ENCODE data around the gene CEMIP2.
A peak's percentile ranks its signal among the peaks of the same experiment; 100 is the strongest.

CEMIP2 gene

DNA sequence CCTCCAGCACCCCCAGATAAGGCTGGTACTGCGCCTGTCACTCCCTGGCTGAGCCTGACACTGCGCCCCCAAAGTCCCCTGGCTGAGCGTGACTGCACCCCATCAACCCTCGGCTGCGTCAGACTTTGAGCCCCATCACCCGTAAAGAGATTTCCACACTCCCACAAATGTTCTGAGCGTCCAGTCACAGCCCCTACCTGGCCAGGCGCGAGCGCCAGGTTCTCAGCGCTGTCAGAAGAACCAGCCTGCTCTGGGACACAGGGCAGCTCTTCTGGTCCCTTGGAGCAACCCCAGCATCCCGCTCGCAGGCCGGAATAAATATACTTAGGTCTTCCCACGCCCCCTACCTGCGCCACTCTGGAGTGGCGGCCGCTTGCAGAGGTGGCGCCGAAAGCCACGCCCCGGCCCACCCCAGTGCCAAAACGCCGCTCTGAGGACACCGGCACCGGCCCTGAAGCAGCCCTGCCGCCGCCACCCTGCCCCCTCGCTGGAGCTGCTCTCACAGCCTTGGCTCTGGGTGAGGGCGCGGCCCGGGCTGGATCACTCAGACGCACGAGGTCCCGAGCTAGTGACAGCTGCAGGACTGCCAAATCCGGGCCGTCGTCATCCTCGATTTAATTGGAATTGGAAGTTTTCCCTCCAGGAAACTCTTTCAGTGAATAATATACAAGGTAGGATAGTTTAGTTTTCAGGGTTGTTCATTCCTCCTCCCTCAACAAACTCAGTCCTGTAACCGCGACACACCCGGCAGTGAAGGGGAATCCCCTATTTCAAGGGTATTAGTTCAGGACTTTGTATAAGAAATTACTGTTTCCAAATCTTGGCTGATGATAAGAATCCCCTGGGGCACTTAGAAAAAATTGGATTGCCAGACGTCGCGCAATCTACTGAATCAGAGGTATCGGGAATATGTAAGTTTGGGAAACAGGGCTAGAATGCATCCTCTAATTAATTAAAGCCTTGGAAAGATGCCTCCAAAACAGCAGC is 1.2 kb upstream of the CEMIP2 start:
- DNase-seq (ENCODE audit: low read depth in 2 of 2), result peak; percentile 44 to 50

DNA sequence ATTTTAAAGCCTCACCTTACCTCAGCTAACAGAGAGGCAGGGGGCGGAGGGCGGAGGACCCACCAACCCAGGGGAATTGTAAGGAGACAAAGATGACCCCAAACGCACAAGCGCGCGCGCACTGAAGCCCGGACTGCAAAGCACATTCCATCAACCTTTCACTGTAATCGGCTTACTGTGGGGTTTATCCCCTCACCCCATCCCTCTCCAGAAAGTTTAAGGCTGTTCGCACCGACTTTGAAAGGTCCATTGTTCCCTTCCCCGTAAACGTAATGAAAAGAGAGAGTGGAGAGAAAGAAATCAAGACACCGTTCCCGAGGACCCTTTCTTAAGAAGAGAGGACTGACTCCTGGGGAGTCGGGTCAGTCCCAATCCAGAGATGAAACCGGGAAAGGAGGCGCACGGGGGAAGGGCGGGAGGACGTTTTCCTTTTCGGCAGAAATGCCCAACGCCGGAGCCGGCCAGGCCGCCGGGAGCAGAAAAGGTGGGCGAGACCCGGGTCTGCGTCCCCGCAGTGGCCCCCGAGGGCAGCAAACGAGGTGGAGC is 464 bp downstream of the CEMIP2 start:
- DNase-seq (ENCODE audit: low read depth in 2 of 2), result no peak

DNA sequence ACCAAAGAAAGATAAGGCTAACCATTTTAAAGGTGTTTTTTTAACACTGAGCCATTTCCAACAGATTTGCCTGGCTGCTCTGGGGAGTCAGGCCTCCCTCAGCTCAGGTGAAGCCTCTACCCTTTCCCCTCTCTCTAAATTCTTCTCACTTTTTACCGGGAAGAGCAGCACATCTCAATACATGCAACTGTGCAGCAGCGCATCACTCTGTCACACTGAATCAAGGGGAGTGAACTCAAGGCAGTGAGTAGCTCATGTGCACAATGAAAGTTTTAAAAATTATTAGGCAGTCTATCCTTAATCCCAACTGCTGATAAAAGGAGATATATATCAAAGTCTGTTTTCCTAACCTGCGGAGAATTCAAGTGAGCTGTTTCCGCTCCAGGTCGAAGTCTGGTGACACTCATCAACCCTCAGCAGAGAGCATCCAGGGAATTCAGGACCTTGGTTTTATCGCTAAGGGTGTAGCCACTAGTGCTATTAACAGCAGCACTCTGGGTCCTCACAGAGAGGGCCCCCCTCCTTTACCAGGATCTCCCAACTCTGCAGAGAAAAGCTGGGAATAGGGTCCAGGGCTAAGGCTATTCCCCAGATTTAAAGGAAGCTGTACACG is 1.0 kb downstream of the CEMIP2 start:
- no peak for DNase-seq (ENCODE audit: low read depth in 2 of 2)

DNA sequence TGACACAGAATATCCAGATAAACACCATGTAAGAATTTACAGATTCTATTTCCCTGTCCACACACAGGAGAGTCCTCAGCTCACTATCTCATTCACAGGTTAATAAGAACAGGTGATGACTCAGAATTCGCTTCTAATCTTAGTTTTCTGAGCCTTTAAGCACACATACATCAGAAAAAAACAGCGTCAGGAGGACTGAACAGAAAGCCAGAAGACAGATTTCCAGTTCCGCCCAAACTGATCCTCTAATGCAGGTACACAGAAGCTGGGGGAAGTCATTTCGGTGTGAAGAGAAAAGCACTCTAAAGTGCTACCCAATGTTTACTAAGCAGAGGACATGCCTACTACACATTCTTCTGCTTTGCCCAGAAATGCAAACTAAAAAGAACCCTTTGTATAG is 1.6 kb downstream of the CEMIP2 start:
- no peak for DNase-seq (ENCODE audit: low read depth in 2 of 2)

DNA sequence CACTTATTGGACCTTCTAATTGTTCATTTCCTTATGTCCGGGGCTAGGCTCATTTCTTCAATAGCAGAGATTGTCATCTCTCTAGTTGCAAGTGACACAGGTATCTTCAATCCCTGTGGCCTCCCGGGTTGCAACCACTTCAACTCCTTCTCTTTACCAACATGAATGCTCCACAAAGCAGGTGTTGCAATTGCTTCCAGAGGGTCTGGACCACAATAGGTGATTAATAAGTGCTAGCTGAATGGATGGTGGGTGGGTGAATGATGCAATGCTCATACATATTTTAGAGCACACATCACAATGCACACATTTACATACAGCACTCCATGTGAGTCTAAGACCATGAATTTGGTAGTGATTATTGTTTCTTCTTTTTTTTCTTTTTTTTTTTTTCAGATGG is 2.6 kb downstream of the CEMIP2 start:
- no peak for DNase-seq (ENCODE audit: low read depth in 2 of 2)

DNA sequence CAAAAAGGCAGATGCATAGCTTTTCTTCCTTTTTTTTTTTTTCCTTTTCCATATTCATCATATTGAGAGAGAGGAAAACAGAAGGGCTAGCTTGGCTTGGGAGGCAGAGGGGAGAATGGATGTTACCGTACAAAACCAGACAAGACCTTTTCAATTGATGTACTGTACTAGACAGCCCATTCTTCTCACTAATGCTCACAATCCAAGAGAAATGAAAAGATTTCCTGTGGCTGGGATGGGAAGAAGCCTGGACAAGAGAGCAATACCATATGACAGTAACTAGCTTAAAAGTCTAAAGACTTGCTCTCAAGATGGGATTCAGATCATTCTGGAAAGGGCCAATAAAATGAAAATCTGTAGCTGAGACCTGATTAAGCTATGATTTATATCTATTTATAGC is 3.4 kb downstream of the CEMIP2 start:
- no peak for DNase-seq (ENCODE audit: low read depth in 2 of 2)

DNA sequence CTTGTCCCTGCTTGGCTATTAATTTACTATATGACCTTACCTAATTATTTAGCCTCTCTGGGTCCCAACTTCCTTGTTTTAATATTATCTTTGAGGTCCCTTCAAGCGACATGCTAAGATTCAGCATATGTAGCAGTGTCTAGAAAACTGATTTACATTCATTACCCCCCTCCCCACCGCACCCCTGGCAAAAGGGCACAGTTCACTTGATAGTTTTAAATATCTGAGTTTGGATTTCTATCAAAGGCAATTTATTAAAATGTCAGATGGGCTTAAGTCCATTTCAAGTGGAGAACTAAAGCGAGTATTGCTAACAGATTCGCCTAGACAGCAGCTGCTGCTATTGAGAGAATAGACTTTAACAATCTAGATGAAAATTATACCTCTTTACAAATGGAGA is 3.9 kb downstream of the CEMIP2 start:
- DNase-seq (ENCODE audit: low read depth in 2 of 2), result no peak

DNA sequence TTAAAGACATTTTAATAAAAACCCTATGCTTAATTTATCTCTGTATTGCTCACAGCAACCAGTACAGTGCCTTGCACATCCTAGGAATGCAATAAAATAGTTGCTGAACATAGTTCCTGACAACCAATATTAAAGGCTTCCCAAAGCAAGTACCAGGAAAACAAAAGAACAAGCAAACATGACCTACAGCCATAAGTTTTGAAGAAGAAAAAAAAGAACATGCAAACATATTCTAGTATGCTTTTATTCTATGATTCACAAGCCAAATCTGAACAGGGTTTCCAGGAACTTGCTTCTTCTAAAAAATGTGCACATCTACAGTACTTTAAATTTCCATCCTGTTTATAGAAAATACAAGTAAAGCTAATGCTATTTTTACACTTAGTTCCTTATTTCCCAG is 4.5 kb downstream of the CEMIP2 start:
- no peak for DNase-seq (ENCODE audit: low read depth in 2 of 2)

DNA sequence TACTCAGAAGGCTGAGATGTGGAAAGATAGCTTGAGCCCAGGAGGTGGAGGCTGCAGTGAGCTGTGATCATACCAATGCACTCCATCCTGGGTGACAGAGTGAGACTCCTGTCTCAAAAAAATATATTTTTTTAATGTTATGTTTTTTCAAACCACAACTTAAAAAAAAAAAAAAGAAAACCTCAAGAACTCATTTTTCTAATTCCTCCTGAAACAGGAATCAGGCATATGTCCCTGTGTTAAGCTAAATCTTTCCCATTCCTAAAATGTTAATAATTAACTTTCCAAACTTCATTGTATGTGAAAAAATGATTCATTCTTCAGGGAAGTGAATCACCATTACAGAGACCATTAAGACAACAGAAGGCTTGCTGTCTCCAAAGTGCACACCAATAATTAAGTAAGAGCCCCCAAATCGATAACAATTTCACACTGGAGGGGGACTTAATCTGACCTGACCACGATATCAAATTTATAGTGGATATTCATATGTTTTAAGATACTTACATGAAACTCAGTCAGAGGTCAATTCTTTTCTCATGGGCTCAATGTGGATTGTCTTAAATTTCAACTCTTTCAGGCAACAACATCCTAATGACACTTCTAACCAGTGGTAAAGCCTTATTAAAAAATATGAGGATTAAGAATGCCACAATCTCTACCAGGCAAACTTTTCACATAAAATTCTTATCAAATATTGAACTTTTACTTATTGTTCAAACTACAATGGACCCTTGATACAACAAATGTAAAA is 5.2 kb downstream of the CEMIP2 start:
- no peak for DNase-seq (ENCODE audit: low read depth in 2 of 2)

DNA sequence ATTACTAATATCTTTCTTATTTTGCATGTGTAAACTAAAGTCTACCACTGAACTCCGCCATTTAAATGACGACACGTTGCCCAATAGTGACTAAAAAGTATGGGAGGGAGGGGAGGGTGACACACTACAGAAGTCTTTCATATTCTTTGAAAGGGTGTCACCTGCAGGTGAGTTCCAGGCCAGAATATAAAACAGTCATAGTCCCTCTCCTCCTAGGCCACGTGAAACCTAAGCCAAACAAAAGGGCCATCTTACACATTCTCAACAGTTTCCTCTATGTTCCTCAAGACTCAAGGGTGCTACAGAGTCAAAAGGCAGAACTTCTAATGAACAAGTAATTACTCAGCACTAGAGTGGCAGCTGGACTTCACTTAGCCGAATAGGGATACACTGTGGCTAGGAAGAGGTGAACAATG is 6.4 kb downstream of the CEMIP2 start:
- no peak for DNase-seq (ENCODE audit: low read depth in 2 of 2)

DNA sequence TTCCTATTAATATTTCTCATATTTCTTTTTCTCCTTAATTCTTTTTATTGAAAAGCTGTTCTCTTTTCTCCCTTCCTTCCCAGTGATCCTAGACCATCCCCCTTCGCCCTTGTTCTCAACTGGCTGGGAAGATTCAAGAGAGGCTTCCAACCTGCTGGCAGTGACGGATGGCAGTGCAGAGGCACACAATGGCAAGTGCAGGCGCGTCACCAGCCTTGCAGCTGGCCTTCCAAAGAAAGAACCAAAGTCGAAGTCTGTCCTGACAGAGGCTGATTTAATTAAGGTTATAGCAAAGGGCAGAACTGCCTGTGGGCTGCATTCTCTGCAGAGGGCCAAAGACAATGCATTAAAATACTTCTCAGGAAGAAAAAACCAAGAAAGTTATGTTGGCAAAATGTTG is 7.4 kb downstream of the CEMIP2 start:
- DNase-seq (ENCODE audit: low read depth in 2 of 2), result no peak

DNA sequence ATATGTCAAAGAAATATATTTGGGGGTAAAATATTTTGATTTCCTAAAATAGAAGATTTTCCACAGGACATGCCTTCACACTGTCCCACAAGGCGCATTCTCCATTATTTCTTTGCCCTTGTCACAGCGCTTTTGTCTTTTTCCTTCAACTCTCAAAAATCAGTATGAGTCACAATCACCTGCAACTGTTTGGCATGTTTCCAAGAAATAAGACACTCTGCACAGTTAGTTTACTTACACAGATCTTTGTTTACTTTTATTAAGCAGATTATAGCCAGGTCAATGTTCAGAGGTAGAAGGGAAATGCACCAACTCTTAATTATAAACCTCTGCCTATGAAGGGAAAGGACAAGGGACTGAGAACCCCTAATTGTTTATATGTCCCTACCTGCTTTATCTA is 9.5 kb downstream of the CEMIP2 start:
- DNase-seq (ENCODE audit: low read depth in 2 of 2), result no peak

DNA sequence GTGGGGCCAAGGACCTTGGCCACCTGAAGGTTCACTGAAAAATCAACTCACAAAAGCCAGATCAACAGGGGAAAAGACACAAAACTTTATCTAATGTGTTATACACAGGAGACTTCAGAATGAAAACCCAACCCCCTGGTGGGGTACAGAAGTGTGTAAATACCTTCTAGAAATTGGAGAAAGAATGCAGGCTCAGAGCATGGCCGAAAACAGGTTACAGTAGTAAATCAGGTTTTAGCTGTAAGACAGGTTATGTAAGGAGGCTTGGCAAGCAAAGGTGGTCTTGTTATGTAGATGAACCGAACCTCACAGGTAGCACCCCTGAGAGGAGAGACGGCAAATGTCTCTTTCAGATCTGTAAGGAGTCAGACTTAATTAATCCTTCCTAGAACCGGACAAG is 10.0 kb downstream of the CEMIP2 start:
- DNase-seq (ENCODE audit: low read depth in 2 of 2), result no peak

DNA sequence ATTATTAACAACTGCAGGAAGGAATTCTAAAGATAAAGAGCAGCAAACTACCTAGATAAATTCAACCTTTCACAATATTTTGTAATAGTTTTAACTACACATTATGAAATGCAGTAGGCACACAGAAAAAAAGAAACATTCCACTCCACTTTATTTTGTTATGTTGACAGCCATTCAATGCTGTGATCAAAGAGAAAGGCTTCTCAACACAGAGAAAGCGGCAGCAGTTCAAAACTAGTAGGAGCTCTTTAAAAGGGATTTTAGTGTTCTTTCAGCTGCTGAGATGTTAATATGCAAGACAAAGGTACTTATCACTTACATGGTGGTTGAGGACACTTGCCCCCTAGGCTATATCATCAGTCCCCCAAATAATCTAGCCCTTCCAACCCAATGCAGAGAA is 11.6 kb downstream of the CEMIP2 start:
- no peak for DNase-seq (ENCODE audit: low read depth in 2 of 2)

DNA sequence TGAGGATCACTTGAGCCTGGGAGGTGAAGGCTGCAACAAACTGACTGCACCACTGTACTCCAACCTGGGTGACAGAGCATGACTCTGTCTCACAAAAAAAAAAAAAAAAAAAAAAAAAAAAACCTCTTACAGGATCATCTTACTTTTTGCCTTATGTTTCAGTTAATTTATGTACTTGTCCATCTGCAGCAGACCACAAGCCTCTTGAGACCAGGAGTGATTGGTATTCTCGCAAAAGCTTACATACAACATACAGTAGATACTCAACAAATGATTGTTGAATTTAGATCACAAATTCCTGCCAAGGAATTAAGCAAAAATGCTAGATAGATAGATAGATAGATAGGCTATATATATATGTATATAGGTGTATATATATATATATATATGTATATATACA is 12.4 kb downstream of the CEMIP2 start:
- DNase-seq (ENCODE audit: low read depth in 2 of 2), result no peak

DNA sequence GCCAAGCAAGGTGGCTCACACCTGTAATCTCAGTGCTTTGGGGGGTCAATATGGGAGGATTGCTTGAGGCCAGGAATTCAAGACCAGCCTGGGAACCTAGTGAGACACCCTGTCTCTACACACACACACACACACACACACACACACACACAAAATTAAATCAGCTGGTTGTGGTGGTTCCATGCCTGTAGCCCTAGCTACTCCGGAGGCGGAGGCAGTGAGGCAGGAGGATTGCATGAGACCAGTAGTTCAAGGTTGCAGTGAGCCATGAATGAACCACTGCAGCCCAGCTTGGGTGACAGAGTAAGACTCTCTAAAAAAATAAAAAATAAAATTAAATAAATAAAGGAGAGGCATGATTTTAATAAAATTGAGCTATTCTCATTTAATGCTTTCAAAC is 13.1 kb downstream of the CEMIP2 start:
- DNase-seq (ENCODE audit: low read depth in 2 of 2), result no peak

DNA sequence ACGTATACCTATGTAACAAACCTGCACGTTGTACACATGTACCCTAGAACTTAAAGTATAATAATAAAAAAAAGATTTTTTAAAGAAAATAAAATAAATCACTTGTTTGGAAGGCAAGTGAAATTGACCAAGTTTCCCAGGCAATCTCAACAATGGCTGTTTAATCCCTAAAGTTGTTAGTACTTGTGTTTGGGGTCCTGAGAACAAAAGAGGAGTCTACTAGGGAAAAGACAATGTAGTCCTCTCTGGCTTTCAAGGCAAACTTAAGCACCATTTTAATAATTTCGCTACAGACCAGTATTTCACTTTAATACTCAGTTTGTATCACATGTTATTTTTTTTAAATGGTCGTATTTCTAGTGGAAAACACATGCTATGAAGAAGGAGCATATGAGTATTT is 14.2 kb downstream of the CEMIP2 start:
- no peak for DNase-seq (ENCODE audit: low read depth in 2 of 2)

DNA sequence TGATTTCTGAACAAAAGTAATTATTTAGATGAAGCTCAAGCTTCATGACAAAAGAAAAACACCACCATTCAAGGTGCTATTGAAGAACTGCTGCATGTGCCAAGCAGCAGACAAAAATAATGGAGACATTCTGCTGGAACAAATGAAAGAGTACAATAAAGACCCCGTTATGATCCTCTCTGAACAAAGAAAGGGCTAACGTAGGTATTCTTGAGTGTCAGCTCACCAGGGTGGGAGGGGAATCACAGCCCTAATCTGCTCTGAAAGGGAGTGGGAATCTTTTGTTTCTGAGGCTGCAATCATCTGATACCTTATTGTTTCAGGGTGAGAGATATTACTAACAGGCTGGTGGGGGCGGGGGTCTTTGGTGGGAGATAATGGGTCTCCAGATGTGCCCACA is 15.4 kb downstream of the CEMIP2 start:
- no peak for DNase-seq (ENCODE audit: low read depth in 2 of 2)

DNA sequence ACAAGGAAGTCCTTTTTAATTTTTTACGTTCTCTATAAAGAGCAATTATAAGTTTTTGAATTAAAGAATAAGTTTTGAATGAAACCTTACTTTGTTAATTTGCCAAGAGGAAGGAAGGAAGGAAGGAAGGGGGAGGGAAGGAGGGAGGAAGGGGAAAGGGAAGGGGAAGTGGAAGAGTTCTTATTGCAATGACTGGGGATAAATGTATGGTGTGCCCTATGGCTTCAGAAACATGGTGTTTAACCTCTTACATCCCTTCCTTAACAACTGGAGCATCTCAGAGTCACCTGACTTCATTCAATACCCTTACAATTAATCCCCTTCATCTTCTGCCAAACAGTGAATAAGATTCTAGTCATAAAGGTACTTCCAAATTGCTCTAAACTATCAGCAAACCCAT is 16.0 kb downstream of the CEMIP2 start:
- DNase-seq (ENCODE audit: low read depth in 2 of 2), result no peak

DNA sequence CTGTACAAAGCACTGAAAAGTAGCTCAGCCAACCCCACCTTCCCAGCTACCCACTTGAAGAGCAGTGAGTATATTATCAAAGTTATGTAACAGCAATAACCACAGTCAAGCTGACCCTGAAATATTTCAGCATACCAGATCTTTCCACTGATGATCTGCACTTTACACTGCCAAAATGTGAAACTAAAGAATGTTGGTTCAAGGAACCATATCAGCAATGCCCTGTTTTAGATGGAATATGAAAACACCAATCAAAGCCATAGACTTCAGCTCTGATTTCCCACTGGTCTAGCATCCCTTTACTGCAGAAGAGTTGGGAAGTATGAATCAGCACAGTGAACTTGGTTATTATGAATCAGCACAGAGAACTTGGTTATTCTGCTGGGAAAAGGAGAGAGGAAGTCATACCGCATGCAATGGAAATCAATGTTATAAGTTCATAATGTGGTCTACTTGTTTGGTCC is 20.0 kb downstream of the CEMIP2 start:
- DNase-seq (ENCODE audit: low read depth in 2 of 2), result no peak

DNA sequence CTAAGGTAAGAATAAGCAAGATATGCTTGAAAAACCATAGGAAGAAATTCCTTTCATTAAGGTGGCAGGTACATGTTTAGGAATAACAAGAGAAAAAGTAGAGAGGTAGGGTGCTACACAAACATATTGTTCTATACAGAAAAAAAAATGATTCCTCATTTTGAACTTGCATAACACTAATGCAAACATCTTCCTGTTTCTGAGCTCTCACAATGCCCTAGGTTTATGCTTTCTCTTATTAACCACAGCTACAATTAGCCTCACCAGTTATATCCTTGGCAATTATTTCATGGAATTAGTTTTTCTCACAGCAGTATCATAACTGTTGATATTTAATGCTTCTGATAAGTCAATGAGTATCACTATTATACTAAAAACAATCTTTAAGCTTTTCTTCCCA is 20.7 kb downstream of the CEMIP2 start:
- DNase-seq (ENCODE audit: low read depth in 2 of 2), result no peak

DNA sequence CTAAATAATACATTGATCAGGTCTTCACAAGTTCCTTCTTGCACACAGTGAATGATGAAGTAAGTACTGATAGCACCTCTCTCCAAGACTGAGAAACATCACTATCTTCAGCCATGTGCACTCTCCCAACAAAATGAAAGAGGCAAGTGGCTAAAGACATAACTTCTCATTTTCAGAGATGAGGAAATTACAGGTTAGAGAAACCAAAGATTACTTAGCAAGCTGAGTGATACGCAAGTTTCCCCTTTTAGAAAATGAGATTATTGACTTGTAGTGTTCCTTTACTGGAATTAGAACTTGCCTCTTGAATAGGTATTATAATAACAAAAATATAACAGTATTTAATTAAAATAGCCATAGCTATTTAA is 21.6 kb downstream of the CEMIP2 start:
- no peak for DNase-seq (ENCODE audit: low read depth in 2 of 2)

All from stimulated activated CD4-positive, alpha-beta T cell treated with anti-CD3 and anti-CD28 coated beads, Interleukin-1b, Interleukin-23, amount 100 ng/mL, for 4 hours (primary cell).